Superior temporal gyrus (tissue), 1 donor: ENCODE measurements around the gene OCIAD2.
"Not testable (repeated sequence)": the region's sequence is repeated elsewhere in the genome, so short reads cannot be mapped to it uniquely, and the experiment has no call there.

ENCODE experiments used
- DNase-seq: peaks from one replicate; pipeline ENCODE4 v3.0.0-alpha.2; 2016; ENCODE audit errors: extremely low spot score

The OCIAD2 gene, protein sequence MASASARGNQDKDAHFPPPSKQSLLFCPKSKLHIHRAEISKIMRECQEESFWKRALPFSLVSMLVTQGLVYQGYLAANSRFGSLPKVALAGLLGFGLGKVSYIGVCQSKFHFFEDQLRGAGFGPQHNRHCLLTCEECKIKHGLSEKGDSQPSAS

DNA sequence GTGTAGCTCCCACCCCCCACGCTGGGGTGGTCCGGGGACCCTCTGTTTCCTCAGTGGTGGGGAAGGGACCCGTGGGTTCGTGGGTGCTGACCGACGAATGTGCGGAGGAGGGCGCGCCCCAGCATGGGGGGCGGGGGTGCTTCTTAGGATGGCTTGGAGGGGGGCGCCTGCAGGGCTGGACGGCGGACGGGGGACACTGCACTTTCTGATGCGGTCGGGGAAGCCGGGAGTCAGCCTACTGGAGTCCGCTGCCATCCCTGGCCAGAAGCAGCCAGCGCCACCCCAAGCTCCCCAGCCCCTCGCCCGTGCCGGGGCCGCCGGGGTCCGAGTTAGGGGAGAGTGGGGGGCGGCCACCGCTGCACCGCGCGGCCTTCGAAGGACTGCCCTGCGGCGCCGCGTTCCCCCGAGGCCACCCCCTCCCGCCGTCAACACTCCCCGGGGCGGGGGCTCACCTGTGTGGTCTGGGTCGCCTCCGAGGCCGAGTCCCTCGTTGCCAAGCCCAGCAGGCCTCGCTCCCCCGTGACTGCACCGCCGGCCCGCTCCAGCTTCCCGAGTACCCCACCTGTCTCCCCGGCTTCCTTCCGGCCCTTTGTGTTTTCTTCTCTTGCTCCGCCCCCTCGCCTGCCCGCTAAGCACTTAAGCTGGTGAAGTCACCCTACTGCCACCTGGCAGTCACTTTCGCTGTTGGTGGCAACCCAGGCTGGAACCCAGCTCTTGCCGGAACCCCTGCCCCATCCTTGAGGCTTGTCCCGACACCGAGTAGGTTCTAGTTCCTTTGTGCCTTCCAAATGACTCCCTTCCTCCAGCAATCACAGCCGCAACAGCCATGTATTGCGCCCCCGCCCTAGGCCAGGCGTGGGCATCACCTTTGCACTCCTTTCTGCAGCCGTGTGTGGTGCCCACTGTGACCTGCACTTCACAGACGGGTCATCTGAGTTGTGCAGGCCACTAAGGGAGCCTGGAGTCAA lies at the start of gene OCIAD2:
OCIAD2 (minus strand) TSS at position 569 of the 968 bp plus-strand sequence. CDS start 2,225 bp downstream, outside the sequence.
- DNase-seq, result no peak

DNA sequence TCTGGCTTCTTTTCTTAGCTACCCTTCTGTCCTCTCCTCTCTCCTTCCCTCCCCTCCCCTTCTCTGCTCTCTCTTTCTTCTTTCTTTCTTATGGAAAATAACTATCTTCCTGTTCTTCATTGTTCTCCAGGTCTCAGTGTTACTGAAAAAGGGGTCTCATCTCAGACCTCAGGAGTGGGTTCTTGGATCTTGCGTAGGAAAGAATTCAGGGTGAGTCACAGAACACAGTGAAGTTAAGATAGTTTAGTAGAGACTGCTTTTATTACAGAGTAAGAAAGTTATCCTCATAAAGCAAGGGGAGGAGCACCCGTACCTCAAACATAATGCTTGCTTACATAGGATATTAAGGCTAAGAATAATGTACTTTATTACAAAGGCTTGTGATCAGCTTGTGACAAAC lies 47.7 kb upstream of the OCIAD2 start:
- no peak for DNase-seq

DNA sequence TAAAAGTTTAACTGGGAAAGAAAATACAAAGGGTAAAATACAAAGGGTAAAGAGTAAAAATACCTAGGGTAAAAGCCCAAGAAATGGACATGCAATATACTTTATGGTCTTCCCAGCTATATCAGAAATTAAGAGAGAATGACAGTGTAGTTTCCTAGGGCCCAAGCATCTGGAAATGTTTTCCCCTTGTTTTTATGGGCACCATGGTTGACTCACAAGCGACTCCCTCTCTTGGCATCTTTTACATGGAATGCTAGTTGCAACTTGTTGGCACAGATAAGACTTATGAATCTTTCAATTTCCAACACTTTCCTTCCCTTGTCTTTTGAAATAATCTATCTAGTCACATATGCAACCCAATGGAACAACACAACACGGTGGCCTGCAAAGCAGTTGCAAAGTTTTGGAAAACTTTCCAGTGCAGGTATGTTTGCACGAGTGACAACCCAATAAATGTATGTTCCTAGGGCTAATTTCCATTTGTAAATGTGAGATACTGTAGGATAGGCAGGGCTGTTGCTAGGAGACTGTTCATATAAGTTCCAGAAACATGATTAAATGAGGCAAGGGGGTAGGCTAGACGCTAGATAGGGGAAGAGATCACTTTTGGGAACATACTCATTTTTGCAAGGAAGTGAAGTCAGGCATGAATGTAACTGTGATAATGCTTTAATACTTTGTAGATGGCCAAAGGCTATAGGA lies 43.1 kb upstream of the OCIAD2 start:
- no peak for DNase-seq

DNA sequence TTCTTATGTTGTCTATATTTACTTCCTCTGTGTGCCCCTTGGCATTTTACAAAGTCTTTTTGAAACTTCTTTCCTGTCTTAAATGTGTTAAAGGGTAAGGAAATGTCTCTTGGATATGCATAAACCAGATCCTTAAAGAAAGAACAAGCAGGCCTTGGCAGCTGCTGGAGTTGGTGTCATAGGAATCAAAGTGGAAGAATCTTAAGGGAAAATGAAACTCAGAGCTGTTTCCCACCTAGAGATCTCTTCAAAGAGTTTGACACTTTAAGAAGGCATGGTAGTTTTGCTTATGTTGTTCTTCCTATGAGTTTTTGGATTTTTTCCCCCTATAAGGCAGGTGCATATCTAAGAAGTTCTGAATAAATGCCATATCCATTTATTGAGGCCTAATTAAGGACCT lies 42.5 kb upstream of the OCIAD2 start:
- no peak for DNase-seq

DNA sequence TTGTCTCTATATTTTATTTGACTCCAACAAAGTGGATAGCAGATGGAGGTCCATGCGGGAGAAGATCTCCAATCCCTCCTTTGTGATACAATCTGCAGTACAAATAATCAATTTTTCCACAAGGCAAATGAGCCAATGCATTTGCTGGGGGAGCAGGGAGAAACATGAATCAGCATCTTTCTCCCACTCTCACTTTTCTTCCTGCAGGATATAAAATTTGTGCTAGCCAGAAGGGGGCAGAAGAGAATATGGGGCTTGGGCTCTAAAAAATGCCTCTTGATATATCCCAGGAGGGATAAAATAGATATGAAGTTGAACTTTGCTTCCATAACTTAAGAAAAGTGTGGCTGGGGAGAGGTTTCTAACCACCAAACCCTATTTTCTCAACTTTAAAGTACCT lies 41.2 kb upstream of the OCIAD2 start:
- DNase-seq, result no peak

DNA sequence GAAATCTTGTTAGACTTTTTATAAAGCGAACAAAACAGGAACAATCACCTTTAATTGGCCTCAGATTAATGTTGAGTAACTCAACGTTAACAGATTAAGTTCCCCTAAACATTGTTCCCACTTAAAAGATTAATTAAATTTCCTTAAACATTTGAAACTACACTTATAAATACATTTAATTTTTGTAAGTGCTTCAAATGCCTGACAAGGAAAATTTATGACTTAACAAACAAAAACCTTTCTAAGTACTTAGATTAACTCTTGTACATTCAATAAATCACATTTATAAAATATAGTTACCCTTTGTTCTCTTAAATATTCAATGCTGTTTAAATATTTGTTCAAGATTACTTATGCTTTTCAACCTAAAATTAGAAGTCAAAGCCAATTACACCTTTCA lies 39.4 kb upstream of the OCIAD2 start:
- no peak for DNase-seq

DNA sequence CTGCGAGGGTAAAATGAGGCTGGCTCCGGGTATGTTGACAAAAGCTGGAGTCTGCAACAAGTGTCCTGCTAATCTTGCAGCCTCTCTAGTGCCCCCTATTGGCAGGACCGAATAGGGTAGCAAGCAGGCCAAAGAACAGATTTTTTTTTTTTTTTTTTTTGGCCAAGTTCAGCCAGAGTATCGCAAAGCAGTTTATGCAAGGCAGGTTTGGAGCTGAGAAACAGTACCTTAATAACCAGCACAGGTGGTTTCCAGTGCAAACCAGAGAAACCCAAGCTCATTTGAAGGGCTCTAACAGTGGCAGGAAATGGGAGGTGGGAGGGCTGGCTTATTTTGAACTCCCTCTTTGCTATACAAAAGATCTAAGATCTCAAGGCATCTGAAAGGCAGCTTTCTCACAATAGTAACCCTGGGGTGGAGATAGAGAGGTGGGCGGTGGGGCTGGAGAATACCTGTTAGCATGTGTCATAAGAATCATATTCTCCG lies 38.2 kb upstream of the OCIAD2 start:
- DNase-seq, result no peak

DNA sequence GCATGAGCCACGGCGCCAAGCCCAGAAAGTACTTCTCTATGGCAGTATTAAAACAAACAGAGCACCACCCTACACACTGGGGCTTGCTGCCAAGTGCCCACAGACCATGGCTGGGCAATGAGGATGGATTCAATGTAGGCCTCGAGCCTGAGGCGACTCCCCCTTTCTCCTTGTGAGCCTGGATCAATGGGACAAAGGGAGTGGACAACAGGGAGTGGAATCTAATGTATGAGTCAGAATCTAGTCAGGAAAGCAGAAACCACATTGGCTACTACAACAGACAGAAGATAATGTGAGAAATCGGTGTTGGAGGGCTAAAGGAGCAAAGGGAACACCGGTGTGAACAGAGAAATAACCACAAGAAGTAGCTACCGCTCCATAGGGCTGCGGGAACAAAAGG lies 37.7 kb upstream of the OCIAD2 start:
- DNase-seq, result no peak

DNA sequence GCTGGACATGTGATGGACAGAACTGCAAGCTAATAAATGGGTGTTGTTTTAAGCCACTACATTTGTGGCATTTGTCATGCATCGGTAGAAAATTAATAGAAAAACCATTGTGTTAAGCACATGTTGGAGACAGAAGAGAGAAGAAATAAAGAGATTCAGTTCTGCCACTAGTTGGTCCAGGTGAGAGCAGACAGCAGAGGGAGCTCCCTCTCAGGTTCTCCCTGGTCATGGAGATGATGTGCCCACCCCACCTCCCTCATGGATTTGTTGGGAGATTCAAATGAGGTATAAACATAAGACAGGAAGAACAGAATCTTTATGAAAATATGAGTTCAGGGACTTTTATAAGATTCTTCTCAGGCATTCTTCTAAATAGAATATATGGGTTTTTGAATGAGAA lies 36.8 kb upstream of the OCIAD2 start:
- DNase-seq, result no peak

DNA sequence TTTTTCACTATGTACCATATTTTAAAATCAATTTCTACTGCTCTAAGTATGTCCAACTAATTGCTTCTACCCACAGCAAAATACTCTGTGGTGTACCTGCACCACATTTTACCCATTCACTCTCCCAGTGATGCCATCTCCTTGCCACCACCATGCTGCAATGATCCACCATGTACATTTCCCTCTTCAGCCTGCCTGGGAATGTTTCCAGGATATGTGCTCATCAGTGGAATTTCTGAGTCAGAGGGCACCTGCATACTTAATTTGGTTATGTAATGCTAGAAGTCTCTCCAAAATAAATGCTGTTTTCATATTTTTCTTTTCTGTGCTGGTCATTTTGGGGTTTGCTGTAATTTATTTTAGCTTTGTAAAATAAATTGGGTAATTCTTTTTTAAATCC lies 33.2 kb upstream of the OCIAD2 start:
- DNase-seq, result no peak

DNA sequence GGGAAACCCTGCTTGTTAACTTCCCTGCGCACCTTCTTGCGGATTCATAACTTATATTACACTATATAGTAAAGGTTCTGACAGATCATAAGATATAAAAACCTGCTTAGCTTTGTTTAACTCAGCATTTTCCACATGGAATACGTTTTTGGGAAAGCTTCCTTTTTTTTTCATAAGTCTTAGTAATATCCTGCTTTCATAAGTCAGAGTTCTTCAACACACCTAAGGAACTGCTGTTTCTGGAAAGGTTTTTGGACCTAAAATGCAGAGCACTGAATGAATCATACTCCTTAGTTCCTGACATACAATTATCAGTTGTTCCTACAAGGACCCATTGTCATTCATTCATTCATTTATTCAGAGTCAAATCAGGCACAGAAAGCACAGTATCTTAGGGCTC lies 32.3 kb upstream of the OCIAD2 start:
- no peak for DNase-seq

DNA sequence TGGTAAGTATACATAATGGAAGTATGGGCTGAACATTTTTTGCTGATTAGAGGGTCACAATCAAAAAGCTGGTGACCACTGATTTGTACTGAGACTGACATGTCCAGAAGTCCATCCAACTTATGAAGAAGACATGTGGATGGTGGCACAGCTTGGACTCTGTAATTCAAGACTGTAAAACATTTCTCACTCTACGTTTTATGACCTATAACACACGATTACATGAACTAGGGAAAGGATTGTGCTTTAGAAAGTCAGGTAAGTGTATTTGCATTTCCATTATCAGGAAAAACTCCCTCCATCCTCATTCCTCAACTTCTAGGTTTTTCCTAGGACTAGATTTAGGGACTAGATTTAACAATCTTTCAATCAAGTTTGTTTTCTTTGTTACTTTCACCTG lies 30.5 kb upstream of the OCIAD2 start:
- DNase-seq, result no peak

DNA sequence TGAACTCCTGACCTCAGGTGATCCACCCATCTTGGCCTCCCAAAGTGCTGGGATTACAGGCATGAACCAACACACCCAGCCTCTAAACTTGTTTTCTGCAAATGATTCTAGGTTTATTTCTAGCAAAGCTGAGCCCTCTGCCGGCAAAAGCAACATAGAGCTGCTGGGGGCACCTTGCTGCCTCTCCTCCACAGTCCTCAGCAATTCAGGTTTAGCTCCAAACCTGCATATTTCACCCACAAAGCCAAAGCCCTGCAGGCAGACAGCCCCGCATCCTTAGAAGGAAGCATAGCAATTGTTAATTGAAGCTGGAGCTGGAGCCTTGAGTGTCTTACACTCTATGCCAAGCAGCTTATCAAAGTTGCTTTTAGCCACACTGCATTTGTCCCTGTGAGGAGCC lies 24.9 kb upstream of the OCIAD2 start:
- no peak for DNase-seq

DNA sequence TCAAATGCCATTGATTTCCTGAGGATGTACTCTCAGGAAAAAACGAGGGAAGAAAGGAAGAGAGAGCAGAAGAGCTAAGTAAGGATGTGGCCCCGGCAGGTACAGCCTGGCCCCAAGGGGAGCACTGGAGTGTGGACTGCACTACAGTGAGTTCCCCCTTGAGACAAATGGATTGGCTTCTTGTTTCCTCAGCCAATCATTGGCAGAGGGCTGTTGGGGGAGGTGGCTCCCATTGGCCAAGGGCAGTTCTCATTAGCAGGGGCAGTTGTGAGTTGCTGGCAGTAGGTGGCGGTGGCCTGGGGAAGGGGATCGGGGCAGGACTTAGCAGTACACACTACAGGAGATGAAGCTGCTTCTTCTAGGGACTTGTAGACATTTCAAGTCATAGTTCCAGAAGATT lies 24.1 kb upstream of the OCIAD2 start:
- DNase-seq, result no peak

DNA sequence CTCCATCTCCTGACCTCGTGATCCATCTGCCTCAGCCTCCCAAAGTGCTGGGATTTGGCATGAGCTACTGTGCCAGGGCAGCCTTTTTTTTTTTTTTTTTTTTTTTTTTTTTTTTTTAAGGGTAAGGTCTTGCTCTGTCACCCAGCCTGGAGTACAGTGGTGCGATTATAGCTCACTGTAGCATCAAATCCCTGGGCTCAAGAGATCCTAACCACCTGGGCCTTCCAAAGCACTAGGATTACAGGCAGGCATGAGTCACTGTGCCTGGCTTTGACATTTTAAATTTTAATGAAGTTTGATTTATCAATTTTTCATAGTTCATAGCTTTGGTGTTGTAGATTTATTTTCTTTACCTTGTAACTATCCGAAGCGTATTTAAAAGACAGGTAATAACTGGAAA lies 17.8 kb upstream of the OCIAD2 start:
- DNase-seq, result no peak

DNA sequence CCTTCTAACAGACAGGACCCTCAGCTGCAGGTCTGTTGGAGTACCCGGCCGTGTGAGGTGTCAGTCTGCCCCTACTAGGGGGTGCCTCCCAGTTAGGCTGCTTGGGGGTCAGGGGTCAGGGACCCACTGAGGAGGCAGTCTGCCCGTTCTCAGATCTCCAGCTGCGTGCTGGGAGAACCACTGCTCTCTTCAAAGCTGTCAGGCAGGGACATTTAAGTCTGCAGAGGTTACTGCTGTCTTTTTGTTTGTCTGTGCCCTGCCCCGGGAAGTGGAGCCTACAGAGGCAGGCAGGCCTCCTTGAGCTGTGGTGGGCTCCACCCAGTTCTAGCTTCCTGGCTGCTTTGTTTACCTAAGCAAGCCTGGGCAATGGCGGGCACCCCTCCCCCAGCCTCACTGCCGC lies 16.5 kb upstream of the OCIAD2 start:
- DNase-seq, result not testable (repeated sequence)

DNA sequence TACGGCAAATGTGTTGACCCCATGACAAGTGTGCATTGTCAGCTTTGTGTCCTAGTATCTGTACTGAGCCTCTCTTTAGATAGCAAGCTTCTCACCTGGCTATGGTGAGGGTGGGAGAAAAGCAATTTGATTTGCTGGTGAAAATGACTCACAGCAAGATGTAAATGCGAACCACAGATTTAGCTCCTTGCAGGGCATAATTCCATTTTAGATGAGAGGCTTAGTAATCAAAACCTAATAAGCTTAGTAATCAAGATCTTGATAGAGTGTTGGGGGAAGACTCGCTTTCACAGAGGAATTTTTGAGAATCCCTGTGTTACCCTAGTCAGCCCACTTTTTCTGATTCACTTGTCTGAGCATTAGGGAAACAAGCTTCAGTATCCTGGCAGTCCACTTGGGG lies 7.7 kb upstream of the OCIAD2 start:
- peak; percentile 32 for DNase-seq

DNA sequence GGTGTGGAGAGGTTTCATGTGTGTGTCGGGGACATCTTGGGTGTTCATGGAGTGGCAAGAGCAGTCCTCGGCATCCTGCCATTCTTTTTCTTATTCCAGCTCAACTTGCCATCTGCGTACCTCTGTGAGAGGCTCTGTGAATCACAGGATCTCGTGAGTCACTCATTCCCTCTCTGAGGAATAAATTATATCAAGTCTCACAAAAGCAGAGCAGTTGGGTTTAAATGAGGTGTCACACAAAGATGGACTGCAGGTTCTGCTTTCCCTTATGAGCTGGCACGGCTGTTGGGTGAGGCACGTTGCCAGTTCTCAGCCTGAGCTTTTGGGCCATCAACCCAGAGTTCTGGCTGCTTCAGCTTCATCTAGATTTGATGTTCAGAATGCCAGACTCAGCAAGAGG lies 6.8 kb upstream of the OCIAD2 start:
- peak; percentile 68 for DNase-seq

DNA sequence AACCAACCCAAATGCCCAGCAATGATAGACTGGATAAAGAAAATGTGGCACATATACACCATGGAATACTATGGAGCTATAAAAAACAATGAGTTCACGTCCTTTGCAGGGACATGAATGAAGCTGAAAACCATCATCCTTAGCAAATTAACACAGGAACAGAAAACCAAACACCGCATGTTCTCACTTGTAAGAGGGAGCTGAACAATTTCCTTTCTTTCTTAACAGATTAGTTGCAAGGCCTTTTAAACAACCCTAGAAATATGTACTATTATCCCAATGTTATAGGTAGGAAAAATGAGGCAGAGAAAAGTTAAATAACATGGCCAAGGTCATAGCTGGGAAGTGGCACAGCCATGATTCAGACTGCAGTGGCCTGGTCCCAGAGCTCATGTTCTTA lies 5.8 kb upstream of the OCIAD2 start:
- DNase-seq, result no peak

DNA sequence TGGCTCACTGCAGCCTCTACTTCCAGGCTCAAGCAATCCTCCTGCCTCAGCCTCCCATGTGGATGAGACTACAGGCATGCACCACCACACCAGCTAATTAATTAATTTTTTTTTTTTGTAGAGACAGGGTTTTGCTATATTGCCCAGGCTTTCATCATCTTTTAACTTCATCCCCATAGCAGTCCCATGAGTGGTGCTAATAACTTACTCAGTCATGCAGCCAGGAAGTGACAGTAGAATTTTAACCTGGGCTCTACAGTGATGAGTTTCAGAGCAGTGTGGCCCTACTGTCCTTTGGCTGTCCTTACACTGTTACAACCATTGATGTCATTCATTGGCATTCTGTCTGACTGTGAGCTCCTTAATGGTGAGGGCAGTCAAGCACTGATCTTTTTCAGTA lies 3.9 kb upstream of the OCIAD2 start:
- DNase-seq, result no peak

DNA sequence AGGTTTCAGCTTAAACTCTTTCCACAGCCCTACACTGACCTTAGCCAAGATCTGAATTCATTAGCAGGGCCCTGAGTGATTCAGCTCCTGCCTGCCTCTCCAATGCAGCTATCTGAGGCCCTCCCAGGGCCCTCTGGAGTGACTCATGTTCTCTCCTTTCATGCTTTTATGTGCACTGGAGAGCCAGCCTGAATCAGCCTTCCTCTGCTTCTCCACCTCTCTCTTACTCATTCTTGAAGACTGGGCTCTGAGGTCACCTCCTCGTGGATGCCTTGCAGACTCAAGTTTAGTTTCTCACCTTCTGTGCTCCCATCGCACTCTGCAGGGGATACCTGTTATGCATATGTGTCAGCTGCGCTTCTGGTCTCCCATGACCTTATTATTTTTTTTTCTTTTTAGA lies 3.1 kb upstream of the OCIAD2 start:
- DNase-seq, result no peak

DNA sequence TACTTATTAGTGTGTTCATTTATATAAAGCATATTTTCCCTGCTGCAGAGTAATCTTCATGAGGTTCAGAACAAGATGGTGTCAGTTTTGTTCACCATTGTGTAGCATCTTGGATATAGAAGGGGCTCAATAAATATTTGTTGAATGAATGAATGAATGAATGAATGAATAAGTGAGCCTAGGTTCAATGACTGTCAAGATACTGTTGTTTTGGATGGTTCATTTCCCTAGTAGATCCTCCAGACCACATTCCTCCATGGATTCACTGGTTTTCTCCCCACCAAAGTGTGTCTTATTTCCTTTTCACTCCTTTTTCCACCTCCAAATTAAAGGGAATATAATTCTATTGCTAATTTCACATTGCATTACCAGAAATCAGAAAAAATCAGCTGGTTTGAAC lies 2.1 kb upstream of the OCIAD2 start:
- DNase-seq, result no peak
